GM12878 (cell line): ENCODE measurements around the gene MDFIC2.

Experiments
- BMI1 ChIP-seq: fragments of 450-650 bp; IDR thresholded peaks from 2 replicates; pipeline ENCODE4 v1.6.1; 2016; ENCODE audit warnings: mild to moderate bottlenecking, moderate library complexity, borderline replicate concordance
- EP300 ChIP-seq, 2 experiments: fragments of 150-350 bp in 1 of 2; IDR thresholded peaks; 2 replicates each; pipeline ENCODE4 v1.6.1; 2011 to 2012; ENCODE audit warnings: low read depth in 2 of 2, low read length in 2 of 2, borderline replicate concordance in 1 of 2, improper control_type of control experiment in 1 of 2, inconsistent platforms in 1 of 2; ENCODE audit not compliant: control insufficient read depth in 1 of 2
- TF ChIP-seq, protein P1 (sequence below), 3 experiments: IDR thresholded peaks in 2 of 3; conservative IDR thresholded peaks in 1 of 3; 2 replicates each; pipeline ENCODE4 v1.5.1; 2011; ENCODE audit warnings: low read depth in 3 of 3, low read length in 3 of 3, mild to moderate bottlenecking in 3 of 3, control low read depth in 2 of 3, moderate library complexity in 2 of 3, inconsistent platforms in 1 of 3, mixed read lengths in 1 of 3; ENCODE audit not compliant: control insufficient read depth in 2 of 3, insufficient read depth in 1 of 3; ENCODE audit errors: extremely low read depth in 1 of 3

DNA sequence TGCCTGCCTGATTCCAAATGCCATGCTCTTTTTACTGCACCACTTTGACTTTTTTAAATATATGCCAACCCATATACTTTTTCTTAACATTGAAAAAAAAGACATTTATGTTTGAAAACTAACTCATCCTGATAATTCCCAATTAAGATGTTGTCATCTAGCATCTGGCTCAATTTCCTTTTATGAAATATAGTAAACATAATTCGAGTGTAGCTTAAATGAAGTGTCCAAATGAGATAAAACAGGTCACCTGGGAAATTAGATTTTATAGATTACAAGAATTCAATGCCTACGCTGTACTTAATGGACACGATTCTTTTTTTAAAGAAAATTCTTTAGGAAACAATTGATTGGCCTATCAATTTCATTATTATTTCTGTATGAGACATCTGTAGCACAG lies 2.8 kb downstream of the MDFIC2 start:
- no peak for TF ChIP-seq BMI1
- no peak for TF ChIP-seq EP300 (IDR thresholded peaks at IDR 0.05; ENCODE audit: borderline replicate concordance in 1 of 2, control insufficient read depth in 1 of 2, low read depth in 2 of 2, low read length in 2 of 2)
- TF ChIP-seq, protein P1, sequence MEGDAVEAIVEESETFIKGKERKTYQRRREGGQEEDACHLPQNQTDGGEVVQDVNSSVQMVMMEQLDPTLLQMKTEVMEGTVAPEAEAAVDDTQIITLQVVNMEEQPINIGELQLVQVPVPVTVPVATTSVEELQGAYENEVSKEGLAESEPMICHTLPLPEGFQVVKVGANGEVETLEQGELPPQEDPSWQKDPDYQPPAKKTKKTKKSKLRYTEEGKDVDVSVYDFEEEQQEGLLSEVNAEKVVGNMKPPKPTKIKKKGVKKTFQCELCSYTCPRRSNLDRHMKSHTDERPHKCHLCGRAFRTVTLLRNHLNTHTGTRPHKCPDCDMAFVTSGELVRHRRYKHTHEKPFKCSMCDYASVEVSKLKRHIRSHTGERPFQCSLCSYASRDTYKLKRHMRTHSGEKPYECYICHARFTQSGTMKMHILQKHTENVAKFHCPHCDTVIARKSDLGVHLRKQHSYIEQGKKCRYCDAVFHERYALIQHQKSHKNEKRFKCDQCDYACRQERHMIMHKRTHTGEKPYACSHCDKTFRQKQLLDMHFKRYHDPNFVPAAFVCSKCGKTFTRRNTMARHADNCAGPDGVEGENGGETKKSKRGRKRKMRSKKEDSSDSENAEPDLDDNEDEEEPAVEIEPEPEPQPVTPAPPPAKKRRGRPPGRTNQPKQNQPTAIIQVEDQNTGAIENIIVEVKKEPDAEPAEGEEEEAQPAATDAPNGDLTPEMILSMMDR (IDR thresholded peaks at IDR 0.05 in 2 of 3, conservative IDR thresholded peaks at IDR 0.05 in 1 of 3; ENCODE audit: control insufficient read depth in 2 of 3, extremely low read depth in 1 of 3, insufficient read depth in 1 of 3, low read depth in 3 of 3, low read length in 3 of 3) = no peak
